HCT116 (cell line): ENCODE results near the gene RAB39A. TPM values are rescaled to one million over a fixed set of nuclear protein-coding genes. Genes with fewer than 3 reads are reported as not detected.

Experiments used
- ATAC-seq: fragments of 200-7000 bp; cut with Tn5 transposase; 2 replicates; pipeline ENCODE4 v1.9.1; 2020; ENCODE audit warnings: mild to moderate bottlenecking, moderate library complexity
- BruUV-seq: library from RNA; stranded (reverse); fragments of 400-500 nt; replicated peaks from 2 replicates; lab custom pipeline; 2021; lab: Mats Ljungman, UMichigan
- CTCF ChIA-PET: fragments of 300-600 bp; sonication (Branson Sonifier 250); formaldehyde crosslinking; loops from one replicate; lab custom pipeline; 2021; ENCODE audit warnings: antibody characterized with exemption; lab: Charles Lee
- POLR2A ChIA-PET: fragments of 300-600, 350-600 bp; sonication (Branson Sonifier 250); formaldehyde crosslinking; loops from one replicate; lab custom pipeline; 2021; ENCODE audit warnings: antibody characterized with exemption; lab: Charles Lee
- RAD21 ChIA-PET, 2 experiments: fragments of 300-600 bp; sonication (Branson Sonifier 250); formaldehyde crosslinking; loops; one replicate each; lab custom pipeline; 2023; ENCODE audit warnings: low total read pairs in 2 of 2; ENCODE audit not compliant: uncharacterized antibody in 2 of 2, unreplicated experiment in 2 of 2, low non-redundant PET in 1 of 2; lab: Charles Lee
- DNase-seq: peaks from one replicate; pipeline ENCODE4 v3.0.0-alpha.2; 2010; ENCODE audit warnings: low read depth, low spot score
- H2AFZ ChIP-seq: fragments of 200-600 bp; shearing (Covaris generic), sonication (generic); 2 replicates; pipeline ENCODE4 v1.6.1; 2017; ENCODE audit warnings: low read depth, mixed run types, mixed read lengths, antibody characterized with exemption, low read length; ENCODE audit not compliant: poor library complexity, severe bottlenecking
- H3K27ac ChIP-seq: 2 replicates; pipeline ENCODE4 v1.5.1; 2012; ENCODE audit warnings: low read depth, low read length
- H3K27me3 ChIP-seq: fragments of 200-600 bp; sonication (generic); 2 replicates; pipeline ENCODE4 v1.6.1; 2016; ENCODE audit warnings: mixed run types, low read length, mixed read lengths; ENCODE audit not compliant: insufficient read depth
- H3K36me3 ChIP-seq, 2 experiments: fragments of 200-500 bp in 1 of 2; fragments of 200-600 bp in 1 of 2; sonication (Bioruptor generic) in 1 of 2; sonication (generic) in 1 of 2; 2 replicates each; pipeline versions ENCODE4 v1.5.1 to v1.6.1; 2014 to 2016; ENCODE audit warnings: low read length in 2 of 2, inconsistent platforms in 1 of 2, mixed read lengths in 1 of 2, mixed run types in 1 of 2; ENCODE audit not compliant: insufficient read depth in 2 of 2, control insufficient read depth in 1 of 2
- H3K4me1 ChIP-seq, 2 experiments: fragments of 200-600 bp in 1 of 2; sonication (generic) in 1 of 2; 2 replicates each; pipeline versions ENCODE4 v1.5.1 to v1.6.1; 2012 to 2017; ENCODE audit warnings: low read length in 2 of 2, inconsistent platforms in 1 of 2, mild to moderate bottlenecking in 1 of 2, mixed read lengths in 1 of 2, mixed run types in 1 of 2, moderate library complexity in 1 of 2; ENCODE audit not compliant: insufficient read depth in 2 of 2, control insufficient read depth in 1 of 2
- H3K4me2 ChIP-seq: fragments of 200-600 bp; sonication (generic); 2 replicates; pipeline ENCODE4 v1.6.1; 2017; ENCODE audit warnings: mixed run types, low read length, mixed read lengths
- H3K4me3 ChIP-seq, 2 experiments: fragments of 200-600 bp in 1 of 2; sonication (generic) in 1 of 2; replicated peaks in 1 of 2; 2 replicates each; pipeline ENCODE4 v1.5.1; 2011 to 2016; ENCODE audit warnings: low read length in 2 of 2, control low read depth in 1 of 2, low read depth in 1 of 2, mild to moderate bottlenecking in 1 of 2, mixed read lengths in 1 of 2, mixed run types in 1 of 2
- H3K79me2 ChIP-seq: fragments of 200-600 bp; sonication (generic); 2 replicates; pipeline ENCODE4 v1.6.1; 2017; ENCODE audit warnings: mild to moderate bottlenecking, mixed run types, low read length, moderate library complexity, mixed read lengths; ENCODE audit not compliant: insufficient read depth
- H3K9ac ChIP-seq: fragments of 200-600 bp; sonication (generic); 2 replicates; pipeline ENCODE4 v1.6.1; 2016; ENCODE audit warnings: low read length, mixed read lengths
- H3K9me2 ChIP-seq: fragments of 200-600 bp; sonication (generic), shearing (Covaris generic); 2 replicates; pipeline ENCODE4 v1.6.1; 2017; ENCODE audit warnings: mixed run types, mild to moderate bottlenecking, moderate library complexity; ENCODE audit not compliant: insufficient read depth
- H3K9me3 ChIP-seq, 2 experiments: fragments of 200-500 bp in 1 of 2; fragments of 200-600 bp in 1 of 2; sonication (Bioruptor generic) in 1 of 2; sonication (generic) in 1 of 2; 2 replicates each; pipeline ENCODE4 v1.6.1; 2014 to 2017; ENCODE audit warnings: low read length in 2 of 2, mixed read lengths in 2 of 2, inconsistent platforms in 1 of 2, low read depth in 1 of 2, mild to moderate bottlenecking in 1 of 2, mixed run types in 1 of 2, moderate library complexity in 1 of 2; ENCODE audit not compliant: control insufficient read depth in 1 of 2, insufficient read depth in 1 of 2
- H4K20me1 ChIP-seq: fragments of 200-600 bp; sonication (generic), shearing (Covaris generic); 2 replicates; pipeline ENCODE4 v1.6.1; 2017; ENCODE audit warnings: mixed run types, mild to moderate bottlenecking, moderate library complexity; ENCODE audit not compliant: insufficient read depth
- ATF3 ChIP-seq: IDR thresholded peaks from 2 replicates; pipeline ENCODE4 v1.6.1; 2012
- CBX3 ChIP-seq: IDR thresholded peaks from 2 replicates; pipeline ENCODE4 v1.6.1; 2012; ENCODE audit warnings: low read depth
- CEBPB ChIP-seq: IDR thresholded peaks from 2 replicates; pipeline ENCODE4 v1.6.1; 2012; ENCODE audit warnings: low read depth
- EGR1 ChIP-seq: IDR thresholded peaks from 2 replicates; pipeline ENCODE4 v1.6.1; 2012; ENCODE audit warnings: low read depth
- EZH2phosphoT487 ChIP-seq: fragments of 200-600 bp; IDR thresholded peaks from 2 replicates; pipeline ENCODE4 v1.6.1; 2018; ENCODE audit warnings: antibody characterized with exemption, borderline replicate concordance
- FOSL1 ChIP-seq: IDR thresholded peaks from 2 replicates; pipeline ENCODE4 v1.6.1; 2012; ENCODE audit warnings: low read depth
- JUND ChIP-seq: IDR thresholded peaks from 2 replicates; pipeline ENCODE4 v1.6.1; 2012
- POLR2A ChIP-seq: IDR thresholded peaks from 2 replicates; pipeline ENCODE4 v1.7.0; 2011; ENCODE audit warnings: borderline replicate concordance; ENCODE audit not compliant: insufficient read depth, insufficient read length; ENCODE audit errors: extremely low read depth
- POLR2AphosphoS5 ChIP-seq: IDR thresholded peaks from 2 replicates; pipeline ENCODE4 v1.6.1; 2011; ENCODE audit warnings: mild to moderate bottlenecking, low read depth, low read length, moderate library complexity
- RAD21 ChIP-seq: IDR thresholded peaks from 2 replicates; pipeline ENCODE4 v1.6.1; 2012; ENCODE audit warnings: low read depth, mild to moderate bottlenecking
- SIN3A ChIP-seq: IDR thresholded peaks from 2 replicates; pipeline ENCODE4 v1.6.1; 2012; ENCODE audit warnings: low read depth
- SP1 ChIP-seq: IDR thresholded peaks from 2 replicates; pipeline ENCODE4 v1.6.1; 2012; ENCODE audit warnings: low read depth
- TCF7L2 ChIP-seq: IDR thresholded peaks from 2 replicates; pipeline ENCODE4 v1.7.0; 2011; ENCODE audit warnings: borderline replicate concordance, inconsistent platforms; ENCODE audit not compliant: insufficient read depth, insufficient read length; ENCODE audit errors: extremely low read depth
- ZNF274 ChIP-seq: fragments of 200-500 bp; sonication (Bioruptor generic); IDR thresholded peaks from 2 replicates; pipeline ENCODE4 v1.6.1; 2014; ENCODE audit warnings: mild to moderate bottlenecking, low read depth, low read length, inconsistent platforms
- intact Hi-C: fragments of 100-400 bp; cut with micrococcal nuclease; formaldehyde crosslinking; loops from 2 replicates; pipeline ENCODE4 v1.10.0; 2022
- total RNA-seq: library from RNA; stranded (reverse); gene quantifications from one replicate; pipeline ENCODE4 v1.2.1, GENCODE V29; 2021; ENCODE audit not compliant: unreplicated experiment
- TF ChIP-seq, protein P1 (sequence below): IDR thresholded peaks from 2 replicates; pipeline ENCODE4 v1.6.1; 2012

RAB39A gene
- total RNA-seq, 1 experiment from 2014 or later: not detected

GRCh38 chr11:107962181-107962580, 33.9 kb downstream of the RAB39A start:
- no TSS peak for BruUV-seq
- DNase-seq (no peak), ATAC-seq (no peak)
- no peaks in the 10 kb centered on the region for H4K20me1 ChIP-seq
- peaks cover 13% of the 10 kb centered on the region for H3K27me3 ChIP-seq
- TF ChIP-seq JUND (no peak), SIN3A (no peak), EGR1 (no peak), CBX3 (no peak), ZNF274 (no peak), TCF7L2 (no peak), SP1 (no peak), EZH2phosphoT487 (no peak), FOSL1 (no peak), POLR2A (no peak), ATF3 (no peak), CEBPB (no peak), RAD21 (no peak), POLR2AphosphoS5 (no peak)
- TF ChIP-seq, protein P1, sequence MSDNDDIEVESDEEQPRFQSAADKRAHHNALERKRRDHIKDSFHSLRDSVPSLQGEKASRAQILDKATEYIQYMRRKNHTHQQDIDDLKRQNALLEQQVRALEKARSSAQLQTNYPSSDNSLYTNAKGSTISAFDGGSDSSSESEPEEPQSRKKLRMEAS: no peak
- no peaks in the 10 kb centered on the region for H3K9me2 ChIP-seq
- H3K9me3 ChIP-seq: no peaks in the 10 kb centered on the region
- H3K4me3 ChIP-seq: no peak overlapping the region
- RAD21 ChIA-PET: no interaction called here
- H3K4me1 ChIP-seq: no peaks in the 10 kb centered on the region
- no peak overlapping the region for H2AFZ ChIP-seq
- H3K4me2 ChIP-seq: no peak overlapping the region
- H3K9ac ChIP-seq: no peak overlapping the region
- H3K79me2 ChIP-seq: no peaks in the 10 kb centered on the region
- CTCF ChIA-PET: no interaction called here
- no peak overlapping the region for H3K27ac ChIP-seq
- POLR2A ChIA-PET: no interaction called here
- intact Hi-C loops: no loop called here
- H3K36me3 ChIP-seq: no peaks in the 10 kb centered on the region
